Measurements from ENCODE around the gene ADGRG1.
A peak's percentile ranks its signal among the peaks of the same experiment; 100 is the strongest.

ADGRG1 gene

DNA sequence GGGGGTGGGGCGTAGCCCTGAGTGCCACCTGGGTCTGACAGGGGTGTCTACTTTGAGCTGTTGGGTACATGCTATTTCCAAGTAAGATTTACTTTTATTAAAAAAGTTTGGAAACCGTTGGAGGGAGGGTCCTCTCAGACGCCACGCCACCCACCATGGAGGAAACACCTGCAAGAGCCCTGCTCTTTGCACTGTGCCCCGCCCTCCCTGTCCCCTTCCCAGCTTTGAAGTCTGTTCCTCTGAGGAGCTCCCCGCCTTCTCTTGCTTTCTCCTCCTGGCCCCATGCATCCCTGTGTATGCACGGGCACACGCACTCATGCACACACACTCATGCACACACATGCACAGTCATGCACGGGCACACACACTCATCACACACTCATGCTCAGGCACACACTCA is 15.5 kb downstream of the ADGRG1 start:
- Mint-ChIP-seq H3K27ac (no peak overlapping the region), H3K36me3 (ENCODE audit: low read depth) (peaks cover 2% of the 10 kb centered on the region), H3K9me3 (no peaks in the 10 kb centered on the region), H3K4me3 (no peak overlapping the region), H3K27me3 (no peaks in the 10 kb centered on the region), H3K4me1 (peaks cover 25% of the 10 kb centered on the region)
- ATAC-seq (no peak), DNase-seq (no peak)

DNA sequence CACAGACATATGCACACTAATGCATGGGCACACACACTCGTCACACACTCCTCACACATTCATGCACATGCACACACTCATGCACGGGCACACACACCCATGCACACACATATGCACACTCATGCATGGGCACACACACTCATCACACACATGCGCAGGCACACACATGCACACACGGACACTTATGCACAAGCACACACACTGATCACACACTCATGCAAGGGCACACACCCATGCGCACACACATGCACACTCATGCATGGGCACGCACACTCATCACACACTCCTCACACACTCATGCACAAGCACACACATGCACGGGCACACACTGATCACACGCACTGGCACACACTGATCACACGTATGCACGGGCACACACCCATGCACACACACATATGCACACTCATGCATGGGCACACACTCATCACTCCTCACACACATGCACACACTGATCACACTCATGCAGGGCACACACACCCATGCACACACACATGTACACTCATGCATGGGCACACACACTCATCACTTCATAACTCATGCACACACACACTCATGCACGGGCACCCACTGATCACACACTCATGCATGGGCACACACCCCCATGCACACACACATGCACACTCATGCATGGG is 16.1 kb downstream of the ADGRG1 start:
- ATAC-seq (no peak), DNase-seq (no peak)
- Mint-ChIP-seq H3K4me1 (peaks cover 27% of the 10 kb centered on the region), H3K36me3 (ENCODE audit: low read depth) (peaks cover 2% of the 10 kb centered on the region), H3K27ac (no peak overlapping the region), H3K27me3 (no peaks in the 10 kb centered on the region), H3K4me3 (no peak overlapping the region), H3K9me3 (no peaks in the 10 kb centered on the region)

DNA sequence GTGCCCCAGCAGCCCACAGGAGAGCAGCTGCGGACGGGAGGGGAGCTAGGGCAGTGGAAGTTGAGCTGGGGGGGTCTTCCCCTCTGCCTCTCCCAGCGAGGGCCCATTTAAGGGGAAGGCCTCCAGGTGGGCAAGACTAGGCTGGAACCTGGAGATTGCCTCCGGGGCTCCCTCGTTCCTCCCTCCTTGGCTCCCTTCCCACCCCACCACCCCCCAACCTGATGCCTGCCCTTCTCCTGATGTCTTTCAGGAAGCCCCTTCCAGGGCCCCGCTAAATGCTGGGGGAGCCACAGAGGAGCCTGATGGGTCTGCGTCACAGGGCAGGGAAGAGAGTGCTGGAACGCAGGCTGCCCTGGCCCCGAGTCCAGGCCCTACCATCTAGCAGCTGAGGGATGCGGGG is 16.7 kb downstream of the ADGRG1 start:
- Mint-ChIP-seq H3K4me3 (no peak overlapping the region), H3K36me3 (ENCODE audit: low read depth) (peaks cover 2% of the 10 kb centered on the region), H3K27me3 (no peaks in the 10 kb centered on the region), H3K27ac (no peak overlapping the region), H3K4me1 (peaks cover 27% of the 10 kb centered on the region), H3K9me3 (no peaks in the 10 kb centered on the region)
- DNase-seq = no peak
- no peak for ATAC-seq

DNA sequence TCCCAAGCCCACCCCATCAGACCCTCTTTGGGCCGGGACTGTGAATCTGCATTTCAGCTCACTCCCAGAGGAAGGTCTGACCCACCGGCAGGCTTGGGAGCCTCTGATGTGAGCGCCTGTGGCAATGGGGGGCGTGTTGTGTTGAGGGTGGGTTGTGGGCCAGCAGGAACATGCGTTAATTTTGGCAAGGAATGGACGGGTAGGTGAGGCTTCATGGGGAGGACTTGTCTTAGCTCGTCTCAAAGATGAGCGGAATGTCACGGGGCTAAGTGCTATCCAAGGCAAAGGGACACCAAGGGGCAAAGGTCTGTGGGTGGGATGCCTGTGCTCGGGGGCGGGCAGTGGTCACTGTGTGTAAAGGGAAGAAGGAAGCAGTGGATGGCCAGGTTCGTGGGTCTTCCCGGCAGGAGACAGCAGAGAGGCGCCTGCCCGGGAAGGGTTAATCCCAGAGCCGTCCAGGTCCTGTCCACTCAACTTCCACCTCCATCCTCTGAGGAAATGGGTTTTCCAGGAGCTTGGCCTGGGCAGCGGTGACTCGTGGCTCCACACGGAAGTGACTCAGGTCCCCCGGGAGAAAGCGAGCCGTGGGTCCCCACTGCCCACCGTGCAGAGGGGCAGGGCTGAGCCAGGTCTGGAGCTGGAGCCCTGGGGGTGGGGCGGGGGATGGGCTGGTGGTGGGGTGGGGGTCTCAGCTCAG is 17.4 kb downstream of the ADGRG1 start:
- H3K4me1 Mint-ChIP-seq = peaks cover 27% of the 10 kb centered on the region
- peaks cover 2% of the 10 kb centered on the region for H3K36me3 Mint-ChIP-seq (ENCODE audit: low read depth)
- no peaks in the 10 kb centered on the region for H3K27me3 Mint-ChIP-seq
- ATAC-seq (no peak), DNase-seq (no peak)
- H3K27ac Mint-ChIP-seq = no peak overlapping the region
- H3K4me3 Mint-ChIP-seq = no peak overlapping the region
- H3K9me3 Mint-ChIP-seq = no peaks in the 10 kb centered on the region

DNA sequence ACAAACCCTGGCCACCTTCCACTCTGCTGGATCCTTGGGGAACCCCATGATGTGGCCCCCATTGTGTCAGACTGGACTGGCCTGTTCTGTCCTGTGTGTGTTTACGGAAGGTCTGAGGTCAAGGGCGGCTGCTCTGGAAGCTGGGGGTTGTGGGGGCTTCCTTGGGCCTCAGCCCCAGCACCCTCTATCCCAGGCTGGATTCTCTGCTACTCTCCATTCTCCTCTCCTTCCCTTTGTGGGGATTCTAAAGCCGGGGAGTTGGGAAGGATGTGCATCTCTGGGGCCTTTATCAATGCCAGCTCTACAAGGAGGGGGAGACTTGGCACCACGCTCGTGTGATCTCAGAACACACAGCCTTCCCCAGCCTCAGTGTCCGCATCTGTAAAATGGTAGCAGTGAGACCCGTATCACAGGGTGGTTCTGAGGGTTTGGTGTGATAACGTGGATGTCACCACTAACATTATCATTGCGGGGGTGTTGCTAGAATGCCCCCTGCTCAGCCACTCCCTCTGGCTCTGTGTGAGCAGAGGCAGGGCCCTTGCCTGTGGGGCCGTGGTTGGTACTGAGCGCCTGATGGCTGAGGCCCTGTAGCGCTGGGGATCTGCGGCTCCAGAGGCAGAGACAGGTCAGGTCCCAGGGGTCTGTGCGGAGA is 18.1 kb downstream of the ADGRG1 start:
- peaks cover 28% of the 10 kb centered on the region for H3K4me1 Mint-ChIP-seq
- H3K9me3 Mint-ChIP-seq = no peaks in the 10 kb centered on the region
- no peaks in the 10 kb centered on the region for H3K27me3 Mint-ChIP-seq
- DNase-seq = peak; percentile 28
- H3K36me3 Mint-ChIP-seq (ENCODE audit: low read depth) = peaks cover 2% of the 10 kb centered on the region
- H3K27ac Mint-ChIP-seq = peak overlapping the region; percentile 52
- H3K4me3 Mint-ChIP-seq = no peak overlapping the region
- ATAC-seq = peak; percentile 33

DNA sequence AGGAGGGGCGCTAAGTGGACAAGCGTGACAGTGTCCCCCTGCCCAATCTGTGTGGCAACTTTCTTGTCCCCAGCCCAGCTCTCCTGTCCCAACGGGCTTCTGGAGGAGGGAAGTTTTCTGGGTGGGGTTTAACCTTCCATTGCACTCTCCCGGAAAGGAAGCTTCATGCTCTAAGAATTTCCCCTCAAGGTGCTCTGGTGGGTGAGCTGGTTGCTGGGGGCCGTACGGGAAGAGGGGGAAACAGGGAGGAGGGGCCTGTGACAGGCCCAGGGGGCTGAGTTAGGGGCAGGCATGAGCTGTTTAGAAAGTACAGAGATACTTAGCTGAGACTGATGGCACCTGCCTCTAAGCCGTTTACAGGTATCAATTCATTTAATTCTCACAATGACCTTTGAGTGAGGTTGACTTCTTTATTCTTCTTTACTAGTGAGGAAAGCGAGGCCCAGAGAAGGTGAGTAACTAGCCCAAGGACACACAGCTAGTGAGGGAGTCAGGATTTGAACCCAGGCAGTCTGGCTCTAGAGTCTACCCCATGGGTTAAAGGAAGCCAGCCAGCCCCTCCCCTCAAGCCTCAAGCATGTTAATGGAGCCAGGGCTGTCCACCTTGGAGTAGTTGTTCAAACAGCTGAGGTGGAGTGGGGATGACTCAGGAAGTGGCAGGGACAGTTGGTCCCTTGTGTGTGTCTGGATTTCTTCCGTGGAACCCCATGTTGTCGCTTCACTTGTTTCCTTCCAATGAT is 18.9 kb downstream of the ADGRG1 start:
- no peaks in the 10 kb centered on the region for H3K27me3 Mint-ChIP-seq
- ATAC-seq (peak; percentile 24), DNase-seq (peak; percentile 28)
- H3K36me3 Mint-ChIP-seq (ENCODE audit: low read depth) = peaks cover 2% of the 10 kb centered on the region
- peak overlapping the region; percentile 39 for H3K4me3 Mint-ChIP-seq
- H3K4me1 Mint-ChIP-seq = peaks cover 33% of the 10 kb centered on the region
- no peaks in the 10 kb centered on the region for H3K9me3 Mint-ChIP-seq
- peak overlapping the region; percentile 70 for H3K27ac Mint-ChIP-seq

DNA sequence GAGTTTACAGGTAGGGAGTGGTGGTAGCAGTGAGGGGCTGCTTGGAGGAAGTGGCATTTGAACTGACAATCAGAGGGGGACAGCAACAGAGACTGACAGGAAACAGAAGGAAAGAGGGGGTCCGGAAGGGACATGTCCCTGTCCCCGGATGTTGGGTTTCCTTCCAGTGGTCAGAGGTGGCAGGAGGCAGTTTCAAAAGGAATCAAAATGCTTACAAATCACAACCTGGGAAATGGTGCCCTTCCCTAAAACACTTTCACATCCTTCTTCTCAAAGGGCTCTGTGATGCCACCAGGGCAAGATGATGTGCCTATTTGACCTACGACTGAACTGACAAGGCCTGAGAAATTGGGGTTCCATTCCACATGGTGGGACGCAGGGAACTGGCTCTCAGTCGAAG is 19.7 kb downstream of the ADGRG1 start:
- peak overlapping the region; percentile 70 for H3K27ac Mint-ChIP-seq
- H3K9me3 Mint-ChIP-seq = no peaks in the 10 kb centered on the region
- DNase-seq = no peak
- peaks cover 33% of the 10 kb centered on the region for H3K4me1 Mint-ChIP-seq
- ATAC-seq = no peak
- H3K36me3 Mint-ChIP-seq (ENCODE audit: low read depth) = peaks cover 2% of the 10 kb centered on the region
- H3K27me3 Mint-ChIP-seq = no peaks in the 10 kb centered on the region
- H3K4me3 Mint-ChIP-seq = peak overlapping the region; percentile 39

DNA sequence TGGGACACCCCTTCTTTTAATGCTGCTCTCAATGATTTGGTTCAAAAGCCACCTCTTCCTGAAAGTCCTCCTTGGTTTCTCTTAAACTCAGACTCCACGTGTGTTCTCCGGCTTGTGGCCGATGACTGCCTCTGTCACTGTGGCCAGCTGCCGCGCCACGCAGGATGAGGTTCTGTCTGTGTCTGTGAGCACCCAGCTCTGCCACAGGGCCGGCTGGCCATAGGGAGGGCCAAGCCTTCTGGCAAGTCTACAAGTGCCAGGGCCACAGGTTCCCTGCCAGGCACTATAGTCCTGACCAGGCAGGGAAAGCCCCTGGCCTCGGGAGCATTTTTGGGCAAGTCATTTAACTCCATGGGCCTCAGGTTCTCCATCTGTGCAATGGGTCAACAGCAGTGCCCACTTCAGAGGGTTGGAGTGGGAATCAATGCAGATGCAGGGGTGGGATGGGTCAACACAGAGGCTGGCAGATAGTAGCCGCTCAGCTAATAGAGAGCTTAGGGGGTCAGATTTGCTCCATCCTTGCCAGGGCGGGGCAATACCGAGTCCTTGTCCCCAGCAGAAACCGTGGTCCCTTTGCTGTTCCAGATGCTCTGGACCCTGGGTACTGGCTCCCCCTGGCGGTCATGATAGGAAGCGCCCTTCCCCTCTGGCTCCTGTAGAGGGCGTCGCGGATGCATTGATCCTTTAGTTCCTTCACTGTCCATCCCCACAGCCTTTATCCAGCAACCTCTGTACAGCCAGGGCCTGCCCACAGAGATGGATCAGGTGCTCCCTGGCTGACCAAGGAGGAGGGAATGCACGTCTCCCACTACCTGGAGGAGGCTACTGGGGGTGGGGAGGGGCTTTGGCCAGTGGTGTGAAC is 20.4 kb downstream of the ADGRG1 start:
- H3K4me1 Mint-ChIP-seq = peaks cover 33% of the 10 kb centered on the region
- peak overlapping the region; percentile 70 for H3K27ac Mint-ChIP-seq
- H3K4me3 Mint-ChIP-seq = peak overlapping the region; percentile 39
- ATAC-seq (peak; percentile 56), DNase-seq (peak; percentile 89)
- peaks cover 2% of the 10 kb centered on the region for H3K36me3 Mint-ChIP-seq (ENCODE audit: low read depth)
- H3K27me3 Mint-ChIP-seq = no peaks in the 10 kb centered on the region
- H3K9me3 Mint-ChIP-seq = no peaks in the 10 kb centered on the region

DNA sequence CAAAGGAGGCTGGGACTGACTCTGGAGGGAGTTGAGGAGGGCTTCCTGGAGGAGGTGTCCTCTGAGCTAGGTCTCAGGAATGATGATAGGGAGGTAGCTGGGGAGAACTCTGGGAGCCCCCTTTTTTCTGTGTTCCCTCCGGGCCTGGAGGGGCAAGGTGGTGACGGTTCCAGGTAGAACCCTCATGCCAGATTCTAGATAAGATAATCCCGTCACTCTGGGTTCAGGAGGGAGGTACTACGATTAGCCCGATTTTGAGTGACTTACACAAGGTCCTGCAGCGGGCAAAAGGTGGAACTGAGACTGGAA is 21.0 kb downstream of the ADGRG1 start:
- no peak overlapping the region for H3K4me3 Mint-ChIP-seq
- H3K36me3 Mint-ChIP-seq (ENCODE audit: low read depth) = peaks cover 2% of the 10 kb centered on the region
- no peaks in the 10 kb centered on the region for H3K9me3 Mint-ChIP-seq
- DNase-seq (no peak), ATAC-seq (no peak)
- peaks cover 33% of the 10 kb centered on the region for H3K4me1 Mint-ChIP-seq
- H3K27ac Mint-ChIP-seq = no peak overlapping the region
- no peaks in the 10 kb centered on the region for H3K27me3 Mint-ChIP-seq

DNA sequence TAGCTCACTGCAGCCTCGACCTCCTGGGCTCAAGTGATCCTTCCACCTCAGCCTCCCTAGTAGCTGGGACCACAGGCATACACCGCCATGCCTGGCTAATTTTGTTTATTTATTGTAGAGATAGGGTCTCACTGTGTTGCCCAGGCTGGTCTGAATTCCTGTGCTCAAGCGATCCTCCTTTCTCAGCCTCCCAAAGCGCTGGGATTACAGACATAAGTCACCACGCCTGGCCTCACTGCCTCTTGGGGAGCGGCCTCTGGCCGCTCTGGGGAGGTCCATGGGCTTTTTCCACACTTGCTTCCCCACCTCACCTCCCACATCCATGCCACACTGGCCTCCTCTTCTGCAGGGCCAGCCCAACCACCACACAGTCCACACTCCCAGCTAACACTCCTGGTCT is 21.4 kb downstream of the ADGRG1 start:
- peaks cover 33% of the 10 kb centered on the region for H3K4me1 Mint-ChIP-seq
- H3K9me3 Mint-ChIP-seq = no peaks in the 10 kb centered on the region
- H3K36me3 Mint-ChIP-seq (ENCODE audit: low read depth) = peaks cover 2% of the 10 kb centered on the region
- no peak for ATAC-seq
- no peak overlapping the region for H3K4me3 Mint-ChIP-seq
- H3K27me3 Mint-ChIP-seq = no peaks in the 10 kb centered on the region
- no peak overlapping the region for H3K27ac Mint-ChIP-seq
- DNase-seq = no peak

DNA sequence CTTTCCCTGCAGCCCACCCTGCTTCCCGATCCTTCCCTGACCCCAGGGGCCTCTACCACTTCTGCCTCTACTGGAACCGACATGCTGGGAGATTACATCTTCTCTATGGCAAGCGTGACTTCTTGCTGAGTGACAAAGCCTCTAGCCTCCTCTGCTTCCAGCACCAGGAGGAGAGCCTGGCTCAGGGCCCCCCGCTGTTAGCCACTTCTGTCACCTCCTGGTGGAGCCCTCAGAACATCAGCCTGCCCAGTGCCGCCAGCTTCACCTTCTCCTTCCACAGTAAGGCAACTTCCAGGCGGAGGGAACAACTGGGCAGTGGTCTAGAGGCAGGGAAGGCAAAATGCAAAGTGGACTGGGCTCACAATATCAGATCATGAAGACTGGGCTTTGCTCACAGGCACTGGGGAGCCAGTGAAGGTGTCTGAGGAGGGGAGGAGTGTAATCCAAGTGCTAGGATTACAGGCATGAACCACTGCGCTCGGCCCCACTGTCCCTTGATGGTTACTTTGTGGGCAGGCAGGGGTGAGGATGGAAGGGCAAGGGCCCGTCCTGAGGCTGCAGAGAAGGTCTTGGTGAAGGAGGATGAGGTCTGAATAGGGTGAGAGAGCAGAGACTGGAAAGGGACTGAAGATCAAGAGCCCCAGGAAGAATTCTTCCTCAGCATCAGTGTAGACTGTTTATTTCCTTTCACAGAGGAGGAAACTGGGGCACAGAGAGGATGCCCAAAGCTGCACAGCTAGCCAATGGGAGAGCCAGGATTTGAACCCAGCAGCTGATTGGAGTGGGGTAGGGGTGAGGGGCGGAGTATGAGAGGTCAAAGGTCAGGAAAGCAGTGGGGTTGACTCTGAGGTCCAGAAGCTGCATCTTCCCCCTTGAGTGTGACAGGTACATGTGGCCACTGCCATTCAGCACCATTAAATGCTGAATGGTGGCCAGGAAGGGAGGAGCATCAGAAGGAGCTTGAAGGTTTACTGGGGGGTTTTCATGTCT is 23.2 kb downstream of the ADGRG1 start:
- no peaks in the 10 kb centered on the region for H3K27me3 Mint-ChIP-seq
- DNase-seq (no peak), ATAC-seq (no peak)
- no peak overlapping the region for H3K4me3 Mint-ChIP-seq
- H3K36me3 Mint-ChIP-seq (ENCODE audit: low read depth) = peaks cover 2% of the 10 kb centered on the region
- H3K27ac Mint-ChIP-seq = peak overlapping the region; percentile 9
- H3K9me3 Mint-ChIP-seq = no peaks in the 10 kb centered on the region
- peaks cover 31% of the 10 kb centered on the region for H3K4me1 Mint-ChIP-seq

DNA sequence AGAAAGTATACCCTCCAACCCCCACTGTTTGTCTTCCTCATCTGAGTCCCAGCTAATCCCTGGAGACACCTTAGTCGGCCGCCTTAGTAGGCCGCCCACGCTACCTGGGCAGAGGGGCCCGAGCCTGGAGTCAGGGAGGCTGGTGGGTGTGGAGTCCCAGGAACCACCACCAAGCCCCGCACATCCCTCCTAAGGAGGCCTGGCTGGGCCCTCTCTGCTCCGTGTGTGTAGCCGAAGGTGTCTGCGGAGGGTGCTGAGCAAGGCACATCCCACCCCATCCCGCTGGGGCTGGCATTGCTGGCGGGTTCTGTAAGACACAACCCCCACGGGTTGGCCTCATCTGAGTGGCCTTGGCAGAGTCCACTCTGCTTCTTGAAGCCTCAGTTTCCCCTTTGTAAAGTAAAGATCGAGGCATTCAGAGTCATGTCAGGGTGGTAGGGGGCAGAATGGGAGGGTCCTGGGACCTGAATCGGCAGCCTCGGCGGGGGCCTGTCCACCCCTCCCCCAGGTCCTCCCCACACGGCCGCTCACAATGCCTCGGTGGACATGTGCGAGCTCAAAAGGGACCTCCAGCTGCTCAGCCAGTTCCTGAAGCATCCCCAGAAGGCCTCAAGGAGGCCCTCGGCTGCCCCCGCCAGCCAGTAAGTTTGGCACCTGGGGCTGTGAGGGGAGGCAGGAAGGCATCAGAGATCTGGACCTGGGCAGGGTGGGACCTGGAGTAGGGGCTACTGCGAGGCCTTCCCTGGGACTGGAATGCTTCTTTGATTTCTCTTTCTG is 24.5 kb downstream of the ADGRG1 start:
- Mint-ChIP-seq H3K4me3 (no peak overlapping the region), H3K9me3 (no peaks in the 10 kb centered on the region), H3K36me3 (ENCODE audit: low read depth) (peaks cover 2% of the 10 kb centered on the region), H3K27ac (no peak overlapping the region), H3K27me3 (no peaks in the 10 kb centered on the region), H3K4me1 (peaks cover 21% of the 10 kb centered on the region)
- ATAC-seq (no peak), DNase-seq (no peak)

DNA sequence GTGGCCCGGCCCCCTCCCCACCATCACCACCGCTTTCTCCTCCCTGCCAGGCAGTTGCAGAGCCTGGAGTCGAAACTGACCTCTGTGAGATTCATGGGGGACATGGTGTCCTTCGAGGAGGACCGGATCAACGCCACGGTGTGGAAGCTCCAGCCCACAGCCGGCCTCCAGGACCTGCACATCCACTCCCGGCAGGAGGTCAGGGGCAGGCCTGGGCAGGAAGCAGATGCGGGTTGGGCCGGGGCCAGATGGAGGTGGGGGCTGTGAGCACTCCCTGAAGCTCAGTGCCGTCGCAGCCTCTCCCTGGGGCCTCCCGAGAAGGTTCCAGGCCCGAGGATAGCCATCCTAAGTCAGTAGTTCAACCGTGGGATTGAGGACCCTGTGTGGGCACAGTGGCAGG is 25.5 kb downstream of the ADGRG1 start:
- H3K4me3 Mint-ChIP-seq = no peak overlapping the region
- H3K36me3 Mint-ChIP-seq (ENCODE audit: low read depth) = no peaks in the 10 kb centered on the region
- ATAC-seq (no peak), DNase-seq (no peak)
- no peaks in the 10 kb centered on the region for H3K9me3 Mint-ChIP-seq
- H3K27ac Mint-ChIP-seq = no peak overlapping the region
- H3K4me1 Mint-ChIP-seq = peaks cover 11% of the 10 kb centered on the region
- H3K27me3 Mint-ChIP-seq = no peaks in the 10 kb centered on the region
